ENCODE data around the gene ITGA3. TPM values are rescaled to one million over a fixed set of nuclear protein-coding genes. Genes with fewer than 3 reads are reported as not detected.
A peak's percentile ranks its signal among the peaks of the same experiment; 100 is the strongest.

The ITGA3 gene
- total RNA-seq, 2 experiments from 2014 or later, result 5.8 to 7.9 TPM

GRCh38 chr17:50095626-50096037, 39.7 kb downstream of the ITGA3 start:
- Mint-ChIP-seq H3K4me3 (peak overlapping the region; percentile 96), H3K36me3 (ENCODE audit: low read depth) (no peaks in the 10 kb centered on the region), H3K27ac (peak overlapping the region; percentile 93), H3K9me3 (no peaks in the 10 kb centered on the region), H3K27me3 (peaks cover 5% of the 10 kb centered on the region), H3K4me1 (peaks cover 27% of the 10 kb centered on the region)
- ChIA-PET POLR2A (no interaction called here), CTCF (interaction anchor here (1.2 kb wide), 1 partner anchor 8 kb away, joined by 7 read pairs; no protein-coding TSS in a partner anchor)
- no peak for DNase-seq

GRCh38 chr17:50096092-50096491, 40.2 kb downstream of the ITGA3 start:
- Mint-ChIP-seq H3K36me3 (ENCODE audit: low read depth) (no peaks in the 10 kb centered on the region), H3K27me3 (peaks cover 5% of the 10 kb centered on the region), H3K9me3 (no peaks in the 10 kb centered on the region), H3K27ac (peak overlapping the region; percentile 93), H3K4me3 (peak overlapping the region; percentile 96), H3K4me1 (peaks cover 27% of the 10 kb centered on the region)
- POLR2A ChIA-PET, result no interaction called here
- CTCF ChIA-PET, result interaction anchor here (1.2 kb wide), 1 partner anchor 9 kb away, joined by 7 read pairs; no protein-coding TSS in a partner anchor
- no peak for DNase-seq

DNA sequence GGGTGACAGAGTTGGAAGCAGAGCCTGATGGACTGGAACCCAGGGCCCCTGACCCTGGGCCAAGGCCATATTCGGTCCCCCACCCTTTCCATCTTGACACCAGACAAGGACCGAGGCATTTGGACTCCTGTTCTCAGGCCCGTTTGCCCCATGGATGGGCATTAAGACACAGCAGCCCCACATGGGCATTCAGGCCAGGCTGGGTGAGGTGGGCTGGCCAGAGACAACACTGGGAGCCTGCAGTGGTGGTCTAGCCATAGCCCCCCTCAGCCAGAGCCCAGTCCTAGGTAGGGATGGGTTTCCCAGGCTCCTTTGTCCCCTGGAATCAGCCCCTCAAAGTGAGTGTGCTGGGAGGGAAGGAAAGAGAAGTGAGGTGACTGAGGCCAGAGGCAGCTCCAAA, 40.8 kb downstream of the ITGA3 start:
- no peaks in the 10 kb centered on the region for H3K9me3 Mint-ChIP-seq
- peaks cover 5% of the 10 kb centered on the region for H3K27me3 Mint-ChIP-seq
- no peak for DNase-seq
- peak overlapping the region; percentile 12 for H3K27ac Mint-ChIP-seq
- H3K36me3 Mint-ChIP-seq (ENCODE audit: low read depth), result no peaks in the 10 kb centered on the region
- H3K4me1 Mint-ChIP-seq, result peaks cover 27% of the 10 kb centered on the region
- ChIA-PET POLR2A (no interaction called here), CTCF (interaction anchor here (1.2 kb wide), 1 partner anchor 9 kb away, joined by 7 read pairs; no protein-coding TSS in a partner anchor)
- H3K4me3 Mint-ChIP-seq, result peak overlapping the region; percentile 96

DNA sequence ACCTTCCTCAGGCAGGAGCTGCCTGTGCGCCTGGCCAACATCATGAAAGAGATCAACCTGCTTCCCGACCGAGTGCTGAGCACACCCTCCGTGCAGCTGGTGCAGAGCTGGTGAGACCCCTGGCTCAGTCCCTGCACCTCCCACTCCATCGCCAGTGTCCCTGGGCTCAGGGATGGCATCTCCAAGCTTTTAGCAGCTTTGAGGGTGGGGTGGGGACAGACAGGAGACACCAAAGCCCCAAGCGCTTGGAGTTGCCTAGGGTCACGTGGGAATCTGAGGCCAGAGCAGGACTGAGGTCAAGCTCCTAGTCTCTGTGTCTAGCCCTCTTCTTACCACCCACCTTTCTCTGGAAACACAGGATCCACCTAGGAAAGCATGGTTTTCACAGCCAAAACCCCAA, 41.5 kb downstream of the ITGA3 start:
- Mint-ChIP-seq H3K36me3 (ENCODE audit: low read depth) (no peaks in the 10 kb centered on the region), H3K4me1 (peaks cover 27% of the 10 kb centered on the region), H3K4me3 (peak overlapping the region; percentile 50), H3K27ac (no peak overlapping the region), H3K27me3 (peaks cover 5% of the 10 kb centered on the region), H3K9me3 (no peaks in the 10 kb centered on the region)
- ChIA-PET CTCF (interaction anchor here (0.6 to 1.0 kb wide), 2 partner anchors 11 to 43 kb away, joined by 3 read pairs; no protein-coding TSS in a partner anchor), POLR2A (no interaction called here)
- no peak for DNase-seq

DNA sequence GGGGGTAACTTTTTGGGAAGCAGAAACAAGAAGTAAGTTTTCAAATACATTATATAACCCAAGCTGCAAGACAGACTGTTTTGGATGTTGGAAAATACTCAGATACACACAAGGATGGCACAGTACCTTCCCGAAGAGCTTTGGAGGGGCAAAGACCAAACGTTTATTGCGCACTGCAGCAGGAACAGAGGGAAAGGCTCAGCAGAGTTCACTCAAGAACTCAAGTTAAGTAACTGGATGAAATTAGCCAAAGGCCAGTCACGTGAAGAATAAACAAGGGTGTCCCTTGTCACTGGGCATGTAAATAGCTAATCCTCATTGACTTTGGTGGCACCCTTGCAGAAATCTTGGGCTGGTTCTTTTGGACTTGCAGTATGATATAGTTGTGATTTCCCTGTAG, 42.0 kb downstream of the ITGA3 start:
- POLR2A ChIA-PET, result no interaction called here
- H3K4me3 Mint-ChIP-seq, result no peak overlapping the region
- H3K4me1 Mint-ChIP-seq, result peaks cover 27% of the 10 kb centered on the region
- no peaks in the 10 kb centered on the region for H3K36me3 Mint-ChIP-seq (ENCODE audit: low read depth)
- no peak for DNase-seq
- CTCF ChIA-PET, result interaction anchor here (0.6 to 3.3 kb wide), 5 partner anchors 11 to 122 kb away, joined by 3 to 9 read pairs (median 3); no protein-coding TSS in a partner anchor
- H3K9me3 Mint-ChIP-seq, result no peaks in the 10 kb centered on the region
- H3K27me3 Mint-ChIP-seq, result peaks cover 3% of the 10 kb centered on the region
- no peak overlapping the region for H3K27ac Mint-ChIP-seq

- Mint-ChIP-seq H3K4me3 (no peak overlapping the region), H3K4me1 (peaks cover 27% of the 10 kb centered on the region), H3K27ac (peak overlapping the region; percentile 20), H3K36me3 (ENCODE audit: low read depth) (no peaks in the 10 kb centered on the region), H3K27me3 (no peaks in the 10 kb centered on the region), H3K9me3 (no peaks in the 10 kb centered on the region)
- no peak for DNase-seq
- POLR2A ChIA-PET, result no interaction called here
- CTCF ChIA-PET, result interaction anchor here (0.6 to 3.3 kb wide), 4 partner anchors 11 to 121 kb away, joined by 3 to 9 read pairs (median 5); partner anchors contain the start of gene PPP1R9B
These were observed 42.7 kb downstream of the ITGA3 start for GRCh38 chr17:50098583-50098982.

- Mint-ChIP-seq H3K9me3 (no peaks in the 10 kb centered on the region), H3K27ac (peak overlapping the region; percentile 20), H3K36me3 (ENCODE audit: low read depth) (no peaks in the 10 kb centered on the region), H3K4me1 (peaks cover 26% of the 10 kb centered on the region), H3K27me3 (no peaks in the 10 kb centered on the region), H3K4me3 (no peak overlapping the region)
- CTCF ChIA-PET, result interaction anchor here (0.6 to 3.3 kb wide), 3 partner anchors 12 to 51 kb away, joined by 4 to 9 read pairs (median 6); partner anchors contain the start of gene PPP1R9B
- POLR2A ChIA-PET, result no interaction called here
- DNase-seq, result no peak
These were observed 43.1 kb downstream of the ITGA3 start for GRCh38 chr17:50099003-50099402.

GRCh38 chr17:50100480-50100883, 44.6 kb downstream of the ITGA3 start:
- ChIA-PET POLR2A (no interaction called here), CTCF (interaction anchor here (0.9 to 3.3 kb wide), 4 partner anchors 9 to 39 kb away, joined by 3 to 9 read pairs (median 4); no protein-coding TSS in a partner anchor)
- DNase-seq, result no peak
- Mint-ChIP-seq H3K9me3 (no peaks in the 10 kb centered on the region), H3K36me3 (ENCODE audit: low read depth) (no peaks in the 10 kb centered on the region), H3K4me1 (peaks cover 12% of the 10 kb centered on the region), H3K27me3 (no peaks in the 10 kb centered on the region), H3K27ac (no peak overlapping the region), H3K4me3 (no peak overlapping the region)

DNA sequence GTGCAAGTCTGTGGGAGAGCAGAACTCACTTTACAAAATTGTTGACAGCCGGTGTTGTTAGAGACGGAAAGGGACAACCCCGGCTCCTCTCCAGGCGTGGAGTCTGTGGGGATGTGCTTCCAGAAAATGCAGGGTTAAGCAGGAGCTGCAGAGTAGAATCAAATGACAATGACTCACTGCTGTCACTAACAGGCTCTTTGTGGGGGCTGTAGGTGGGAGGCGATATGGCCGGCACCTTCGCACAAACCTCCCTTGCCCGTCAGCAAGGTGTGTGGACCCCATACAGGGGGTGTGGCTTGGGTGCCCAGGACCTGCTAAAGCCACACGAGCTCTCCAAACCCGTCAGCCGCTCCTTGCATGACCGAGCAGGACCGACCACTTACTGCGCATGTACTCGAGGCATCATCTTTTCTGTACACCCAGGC, 45.0 kb downstream of the ITGA3 start:
- DNase-seq, result no peak
- Mint-ChIP-seq H3K27ac (no peak overlapping the region), H3K4me1 (peaks cover 8% of the 10 kb centered on the region), H3K4me3 (no peak overlapping the region), H3K36me3 (ENCODE audit: low read depth) (no peaks in the 10 kb centered on the region), H3K27me3 (no peaks in the 10 kb centered on the region), H3K9me3 (no peaks in the 10 kb centered on the region)
- POLR2A ChIA-PET, result no interaction called here
- CTCF ChIA-PET, result interaction anchor here (0.9 to 3.3 kb wide), 3 partner anchors 12 to 39 kb away, joined by 3 to 9 read pairs (median 4); no protein-coding TSS in a partner anchor

GRCh38 chr17:50101346-50102163, 45.6 kb downstream of the ITGA3 start:
- H3K36me3 Mint-ChIP-seq (ENCODE audit: low read depth), result no peaks in the 10 kb centered on the region
- peaks cover 3% of the 10 kb centered on the region for H3K4me1 Mint-ChIP-seq
- ChIA-PET POLR2A (no interaction called here), CTCF (interaction anchor here (1.3 to 1.7 kb wide), 2 partner anchors 12 to 14 kb away, joined by 3 to 4 read pairs; no protein-coding TSS in a partner anchor)
- H3K4me3 Mint-ChIP-seq, result no peak overlapping the region
- DNase-seq, result no peak
- no peak overlapping the region for H3K27ac Mint-ChIP-seq
- no peaks in the 10 kb centered on the region for H3K27me3 Mint-ChIP-seq
- H3K9me3 Mint-ChIP-seq, result no peaks in the 10 kb centered on the region

GRCh38 chr17:50102164-50102991, 46.5 kb downstream of the ITGA3 start:
- DNase-seq, result no peak
- no peaks in the 10 kb centered on the region for H3K36me3 Mint-ChIP-seq (ENCODE audit: low read depth)
- CTCF ChIA-PET, result interaction anchor here (1.7 kb wide), 1 partner anchor 15 kb away, joined by 4 read pairs; no protein-coding TSS in a partner anchor
- no peaks in the 10 kb centered on the region for H3K9me3 Mint-ChIP-seq
- POLR2A ChIA-PET, result interaction anchor here (0.6 kb wide), 1 partner anchor 118 kb away, joined by 5 read pairs; no protein-coding TSS in a partner anchor
- peaks cover 2% of the 10 kb centered on the region for H3K4me1 Mint-ChIP-seq
- H3K4me3 Mint-ChIP-seq, result no peak overlapping the region
- H3K27ac Mint-ChIP-seq, result no peak overlapping the region
- no peaks in the 10 kb centered on the region for H3K27me3 Mint-ChIP-seq

DNA sequence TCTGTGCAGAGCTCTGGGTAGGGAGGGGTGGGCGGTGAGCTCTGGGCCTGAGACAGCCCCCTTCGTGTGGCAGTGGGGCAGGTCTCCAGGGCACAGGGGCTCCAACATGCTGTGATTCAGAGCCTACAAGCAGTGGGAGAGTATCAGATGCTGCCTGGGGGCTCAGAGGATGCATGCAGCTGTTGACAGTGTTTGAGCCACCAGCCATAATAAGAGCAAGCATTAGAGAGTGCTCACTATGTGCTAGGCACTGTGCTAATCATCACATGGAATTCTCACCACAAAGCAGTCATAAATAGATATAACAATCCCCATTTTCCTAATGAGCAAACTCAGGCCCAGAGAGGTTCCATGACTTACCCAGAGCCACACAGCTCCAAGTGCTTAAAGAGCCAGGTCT, 47.3 kb downstream of the ITGA3 start:
- POLR2A ChIA-PET, result interaction anchor here (0.6 kb wide), 1 partner anchor 117 kb away, joined by 5 read pairs; no protein-coding TSS in a partner anchor
- no peaks in the 10 kb centered on the region for H3K9me3 Mint-ChIP-seq
- no peaks in the 10 kb centered on the region for H3K36me3 Mint-ChIP-seq (ENCODE audit: low read depth)
- no peak overlapping the region for H3K27ac Mint-ChIP-seq
- H3K4me1 Mint-ChIP-seq, result peaks cover 2% of the 10 kb centered on the region
- H3K27me3 Mint-ChIP-seq, result no peaks in the 10 kb centered on the region
- no peak for DNase-seq
- no peak overlapping the region for H3K4me3 Mint-ChIP-seq
- CTCF ChIA-PET, result interaction anchor here (1.2 to 1.9 kb wide), 2 partner anchors 9 to 16 kb away, joined by 4 to 13 read pairs; no protein-coding TSS in a partner anchor

Measured in activated CD4-positive, alpha-beta T cell treated with anti-CD3 and anti-CD28 coated beads, Interleukin-2, amount 10 ng/mL, durations not matched to agents 7 days and 5 days (primary cell).